WERI-Rb-1 (cell line): ENCODE measurements around the gene PRRC2C.

ENCODE experiments used
- DNase-seq: peaks from one replicate; pipeline ENCODE4 v3.0.0-alpha.2; 2020
- H3K27ac ChIP-seq: fragments of 250-450 bp; sonication (Bioruptor Pico); 2 replicates; pipeline ENCODE4 v1.5.1; 2020; ENCODE audit warnings: mild to moderate bottlenecking, moderate library complexity
- H3K27me3 ChIP-seq: fragments of 250-450 bp; sonication (Bioruptor Pico); 2 replicates; pipeline ENCODE4 v1.5.1; 2021; ENCODE audit warnings: mild to moderate bottlenecking, low read depth, moderate library complexity; ENCODE audit not compliant: insufficient read depth, severe bottlenecking
- H3K36me3 ChIP-seq: fragments of 250-450 bp; sonication (Bioruptor Pico); 2 replicates; pipeline ENCODE4 v1.5.1; 2020; ENCODE audit warnings: mild to moderate bottlenecking, moderate library complexity
- H3K4me3 ChIP-seq: 2 replicates; pipeline ENCODE4 v1.5.1; 2011; ENCODE audit warnings: low read depth, mild to moderate bottlenecking, control low read depth, low read length
- H3K9me3 ChIP-seq: fragments of 250-450 bp; sonication (Bioruptor Pico); 2 replicates; pipeline ENCODE4 v1.5.1; 2021; ENCODE audit warnings: mild to moderate bottlenecking, moderate library complexity; ENCODE audit not compliant: severe bottlenecking
- TF ChIP-seq, protein P1 (sequence below): IDR thresholded peaks from 2 replicates; pipeline ENCODE4 v1.5.1; 2011; ENCODE audit warnings: low read depth, mild to moderate bottlenecking, control low read depth, inconsistent platforms, low read length

Gene PRRC2C

DNA sequence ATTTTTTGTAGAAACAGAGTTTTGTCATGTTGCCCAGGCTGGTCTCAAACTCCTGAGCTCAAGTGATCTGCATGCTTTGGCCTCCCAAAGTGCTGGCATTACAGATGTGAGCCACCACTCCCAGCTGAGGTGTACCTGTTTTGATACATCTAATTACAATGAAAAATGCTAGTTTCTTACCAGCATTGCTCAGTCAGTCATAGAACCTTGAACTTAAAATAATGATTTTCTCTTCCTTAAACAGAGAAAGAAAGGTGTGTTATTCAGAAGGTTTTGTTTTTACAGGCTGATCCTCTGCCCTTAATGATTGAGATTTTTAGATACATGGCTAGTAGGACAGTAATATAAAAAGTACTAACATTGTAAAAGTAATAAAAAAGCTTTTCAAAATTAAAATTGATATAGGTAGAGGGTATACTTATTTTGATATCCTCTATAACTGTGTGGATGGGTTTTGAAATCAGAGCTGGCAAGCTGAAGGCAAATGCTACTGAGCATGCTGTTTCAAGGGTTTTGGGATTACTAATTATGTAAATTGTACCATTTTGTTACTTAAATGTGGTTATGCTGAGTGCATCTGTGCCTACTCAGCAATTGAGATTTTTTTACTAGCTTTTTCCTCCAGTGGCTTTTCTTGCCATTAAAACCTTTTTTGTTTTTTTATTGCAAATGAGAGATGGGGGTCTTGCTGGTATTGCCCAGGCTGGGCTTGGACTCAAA is 16.1 kb downstream of the PRRC2C start:
- no peak overlapping the region for H3K27ac ChIP-seq
- H3K27me3 ChIP-seq = no peaks in the 10 kb centered on the region
- peaks cover 35% of the 10 kb centered on the region for H3K36me3 ChIP-seq
- H3K9me3 ChIP-seq = no peaks in the 10 kb centered on the region
- H3K4me3 ChIP-seq = no peak overlapping the region
- TF ChIP-seq, protein P1, sequence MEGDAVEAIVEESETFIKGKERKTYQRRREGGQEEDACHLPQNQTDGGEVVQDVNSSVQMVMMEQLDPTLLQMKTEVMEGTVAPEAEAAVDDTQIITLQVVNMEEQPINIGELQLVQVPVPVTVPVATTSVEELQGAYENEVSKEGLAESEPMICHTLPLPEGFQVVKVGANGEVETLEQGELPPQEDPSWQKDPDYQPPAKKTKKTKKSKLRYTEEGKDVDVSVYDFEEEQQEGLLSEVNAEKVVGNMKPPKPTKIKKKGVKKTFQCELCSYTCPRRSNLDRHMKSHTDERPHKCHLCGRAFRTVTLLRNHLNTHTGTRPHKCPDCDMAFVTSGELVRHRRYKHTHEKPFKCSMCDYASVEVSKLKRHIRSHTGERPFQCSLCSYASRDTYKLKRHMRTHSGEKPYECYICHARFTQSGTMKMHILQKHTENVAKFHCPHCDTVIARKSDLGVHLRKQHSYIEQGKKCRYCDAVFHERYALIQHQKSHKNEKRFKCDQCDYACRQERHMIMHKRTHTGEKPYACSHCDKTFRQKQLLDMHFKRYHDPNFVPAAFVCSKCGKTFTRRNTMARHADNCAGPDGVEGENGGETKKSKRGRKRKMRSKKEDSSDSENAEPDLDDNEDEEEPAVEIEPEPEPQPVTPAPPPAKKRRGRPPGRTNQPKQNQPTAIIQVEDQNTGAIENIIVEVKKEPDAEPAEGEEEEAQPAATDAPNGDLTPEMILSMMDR = no peak
- DNase-seq = no peak

DNA sequence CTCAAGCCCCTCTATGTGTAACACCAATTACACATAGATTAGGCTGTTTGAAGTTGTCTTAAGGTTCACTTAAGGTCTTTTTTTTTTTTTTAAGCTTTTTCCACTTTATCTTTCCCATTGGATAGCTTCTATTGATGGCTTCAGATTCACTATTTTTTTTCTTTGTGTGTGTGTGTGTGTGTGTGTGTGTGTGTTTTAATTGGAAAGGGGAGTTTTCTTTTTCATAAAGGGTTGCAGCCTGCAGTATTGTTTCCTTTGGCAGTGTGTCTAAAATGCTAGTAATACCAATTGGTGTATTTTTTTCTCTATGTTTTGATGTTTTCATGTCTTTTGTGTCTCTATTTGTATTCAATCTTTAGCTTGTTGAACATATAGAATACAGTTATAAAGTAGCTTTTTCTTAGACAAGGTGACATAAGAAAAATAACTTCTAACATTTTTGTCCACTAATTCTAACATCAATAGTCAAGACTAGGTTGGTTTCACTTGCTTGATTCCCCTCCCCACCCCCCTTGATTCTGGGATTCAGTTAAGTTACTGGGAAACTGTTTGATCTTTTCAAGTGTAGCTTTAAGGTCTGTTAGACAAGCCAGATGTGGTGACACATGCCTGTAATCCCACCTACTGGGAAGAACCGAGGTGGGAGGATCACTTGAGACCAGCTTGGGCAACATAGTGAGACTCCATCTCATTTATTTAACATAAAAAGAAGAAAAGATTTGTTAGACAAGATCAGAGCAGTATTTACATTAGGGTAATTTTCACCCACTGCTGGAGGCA is 21.4 kb downstream of the PRRC2C start:
- Histone ChIP-seq H3K36me3 (peaks cover 14% of the 10 kb centered on the region), H3K9me3 (no peaks in the 10 kb centered on the region), H3K27me3 (no peaks in the 10 kb centered on the region), H3K4me3 (no peak overlapping the region), H3K27ac (no peak overlapping the region)
- TF ChIP-seq, protein P1 = no peak
- no peak for DNase-seq

DNA sequence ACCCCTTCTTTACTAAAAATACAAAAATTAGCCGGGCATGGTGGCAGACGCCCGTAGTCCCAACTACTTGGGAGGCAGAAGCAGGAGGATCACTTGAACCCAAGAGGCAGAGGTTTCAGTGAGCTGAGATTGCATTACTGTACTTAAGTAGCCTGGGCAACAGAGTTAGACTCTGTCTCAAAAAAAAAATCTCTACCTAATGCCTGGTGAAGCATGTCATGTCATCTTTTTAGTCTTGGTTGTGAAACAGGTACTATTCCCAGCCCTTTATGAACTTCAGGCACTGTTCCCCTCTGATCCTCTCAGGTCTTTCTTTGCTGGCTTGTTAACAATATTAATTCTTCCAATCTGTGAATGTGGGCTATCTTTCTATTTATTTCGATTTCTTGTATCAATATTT is 22.1 kb downstream of the PRRC2C start:
- Histone ChIP-seq H3K27ac (no peak overlapping the region), H3K4me3 (no peak overlapping the region), H3K36me3 (peaks cover 7% of the 10 kb centered on the region; the same call in 1 of the 2 replicates), H3K9me3 (no peaks in the 10 kb centered on the region), H3K27me3 (no peaks in the 10 kb centered on the region)
- no peak for DNase-seq
- TF ChIP-seq, protein P1 = no peak

DNA sequence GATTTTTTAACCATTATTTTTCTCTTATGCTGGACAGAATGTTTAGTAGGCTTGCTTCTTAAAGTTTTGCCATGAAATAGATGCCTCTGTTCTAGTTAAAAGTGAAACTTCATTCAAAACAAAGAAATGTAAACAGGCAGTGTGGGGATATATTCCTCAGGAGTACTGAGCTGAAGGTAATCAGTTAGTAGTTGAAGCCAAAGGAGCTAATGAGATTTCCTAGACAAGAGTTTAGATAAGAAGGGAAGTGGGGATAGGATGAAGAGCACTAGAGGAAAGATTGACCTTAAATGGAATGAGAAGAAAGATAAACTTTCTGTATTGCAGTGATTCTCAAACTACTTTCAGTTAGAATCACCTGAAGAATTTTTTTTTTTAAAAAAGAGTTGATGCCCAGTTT is 23.9 kb downstream of the PRRC2C start:
- H3K27me3 ChIP-seq = no peaks in the 10 kb centered on the region
- TF ChIP-seq, protein P1 = no peak
- H3K4me3 ChIP-seq = no peak overlapping the region
- no peaks in the 10 kb centered on the region for H3K9me3 ChIP-seq
- peaks cover 14% of the 10 kb centered on the region for H3K36me3 ChIP-seq
- DNase-seq = no peak
- no peak overlapping the region for H3K27ac ChIP-seq

DNA sequence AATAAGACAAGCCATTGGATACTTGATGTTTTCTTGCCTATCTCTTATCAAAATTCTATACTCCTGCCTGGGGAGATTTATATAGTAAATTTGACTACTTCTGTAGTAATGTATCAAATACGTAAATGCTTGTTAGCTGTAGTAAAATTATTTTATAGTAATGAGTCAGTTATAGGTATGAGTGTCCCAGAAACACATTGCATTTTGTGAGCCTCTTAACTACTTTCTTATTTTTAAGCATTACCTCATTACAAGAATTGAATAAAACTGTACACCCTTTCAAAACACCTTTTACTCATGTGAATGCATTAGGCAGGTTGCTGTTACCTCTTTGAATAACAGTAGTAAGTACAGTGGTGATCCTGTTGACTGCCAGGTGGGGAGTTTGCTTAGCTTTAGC is 28.4 kb downstream of the PRRC2C start:
- no peak for DNase-seq
- no peak overlapping the region for H3K27ac ChIP-seq
- H3K36me3 ChIP-seq = peaks cover 57% of the 10 kb centered on the region
- H3K27me3 ChIP-seq = no peaks in the 10 kb centered on the region
- H3K9me3 ChIP-seq = no peaks in the 10 kb centered on the region
- TF ChIP-seq, protein P1 = no peak
- H3K4me3 ChIP-seq = no peak overlapping the region
